ENCODE data around the gene MYH13. TPM values are rescaled to one million over a fixed set of nuclear protein-coding genes. Genes with fewer than 3 reads are reported as not detected.

MYH13 gene
- total and polyA plus RNA-seq, 10 of the 15 experiments (the other 5 are each of a cell fraction or from before 2014, with no cell fraction given): 0.01 to 0.04 (median 0.03) TPM; not detected in 4

GRCh38 chr17:10290041-10290440, 82.8 kb downstream of the MYH13 start:
- ChIA-PET SMC1A (ENCODE audit: uncharacterized antibody, unreplicated experiment) (interaction anchor here (1.1 kb wide), 1 partner anchor 321 kb away, joined by 3 read pairs; no protein-coding TSS in a partner anchor), RAD21 (ENCODE audit: unreplicated experiment) (no interaction called here), CTCF (interaction anchor here (1.1 kb wide), 1 partner anchor 323 kb away, joined by 3 read pairs; no protein-coding TSS in a partner anchor), POLR2A (no interaction called here)
- FAIRE-seq: no peak
- H3K9ac ChIP-seq (ENCODE audit: control insufficient read depth, insufficient read depth, low read length): no peak overlapping the region
- H3K27ac ChIP-seq (ENCODE audit: control insufficient read depth, insufficient read depth): no peak overlapping the region
- no peaks in the 10 kb centered on the region for H4K20me1 ChIP-seq (ENCODE audit: control insufficient read depth, insufficient read depth)
- no peaks in the 10 kb centered on the region for H3K79me2 ChIP-seq (ENCODE audit: control insufficient read depth, insufficient read depth, low read length)
- no peak for DNase-seq (ENCODE audit: low read depth, low spot score)
- no peaks in the 10 kb centered on the region for H3K27me3 ChIP-seq (replicated peaks in 1 of 2; ENCODE audit: control insufficient read depth in 2 of 2, insufficient read depth in 2 of 2, low read length in 1 of 2)
- 0% methylated on average over 1 of the region's 1 CpG for WGBS (ENCODE audit: insufficient coverage, insufficient replicate concordance, low lambda C conversion rate, missing lambda C conversion rate)
- H3K4me2 ChIP-seq (ENCODE audit: control insufficient read depth, insufficient read depth): no peak overlapping the region
- TF ChIP-seq CHD2 (IDR thresholded peaks at IDR 0.05; ENCODE audit: borderline replicate concordance, low read depth, low read length) (no peak), RB1 (IDR thresholded peaks at IDR 0.05; ENCODE audit: borderline replicate concordance) (no peak), SIN3A (IDR thresholded peaks at IDR 0.05; ENCODE audit: low read depth, low read length) (no peak), SREBF1 (IDR thresholded peaks at IDR 0.05; ENCODE audit: low read length) (no peak), FOXK2 (IDR thresholded peaks at IDR 0.05) (no peak), CREB1 (IDR thresholded peaks at IDR 0.05; ENCODE audit: low read depth) (no peak), MTA2 (IDR thresholded peaks at IDR 0.05; ENCODE audit: low read depth) (no peak), USF1 (IDR thresholded peaks at IDR 0.05; ENCODE audit: borderline replicate concordance, extremely low read length, insufficient read depth, low read depth, low read length) (no peak), ESRRA (IDR thresholded peaks at IDR 0.05; ENCODE audit: low read length) (no peak), ZBTB4 (CRISPR knock-in tag; IDR thresholded peaks at IDR 0.05) (no peak), TCF7 (IDR thresholded peaks at IDR 0.05; ENCODE audit: borderline replicate concordance) (no peak), ASH2L (IDR thresholded peaks at IDR 0.05; ENCODE audit: borderline replicate concordance, low read depth) (no peak), KLF5 (IDR thresholded peaks at IDR 0.05; ENCODE audit: partially characterized antibody) (no peak)
- H3K4me1 ChIP-seq (ENCODE audit: control insufficient read depth, insufficient read depth, low read length): peaks cover 16% of the 10 kb centered on the region; the same call in 1 of the 2 replicates
- no peak overlapping the region for H3K4me3 ChIP-seq
- H3K36me3 ChIP-seq (ENCODE audit: control insufficient read depth in 2 of 2, insufficient read depth in 2 of 2, low read length in 1 of 2): no peaks in the 10 kb centered on the region
- BruUV-seq (replicated peaks): no TSS peak
- intact Hi-C loops (cut with micrococcal nuclease; ENCODE audit: unreplicated experiment) (loop anchor here (10.0 kb wide), 1 partner anchor 365 kb away; no protein-coding TSS in a partner anchor), in situ Hi-C loops (cut with MboI) (no loop called here)
- no peak for ATAC-seq
- no peak overlapping the region for H2AFZ ChIP-seq (ENCODE audit: control insufficient read depth, low read depth, low read length)
- H3K9me3 ChIP-seq (replicated peaks; ENCODE audit: control insufficient read depth, insufficient read depth, low read length): no peaks in the 10 kb centered on the region; the same call in 2 of the 3 replicates

All from GM12878 (cell line).